Mucosa of descending colon (tissue), 3 donors: ENCODE results near the gene JPT1. TPM values are rescaled to one million over a fixed set of nuclear protein-coding genes. Genes with fewer than 3 reads are reported as not detected.

ENCODE experiments used
- ATAC-seq: fragments of 200-7000 bp; cut with Tn5 transposase; one replicate; pipeline ENCODE4 v1.9.1; 2020; ENCODE audit warnings: mild to moderate bottlenecking, moderate library complexity
- DNase-seq, 3 donors: peaks; one replicate each; pipeline ENCODE4 v3.0.0-alpha.2; 2020
- H3K36me3 ChIP-seq: fragments of 200-600 bp; one replicate; pipeline ENCODE4 v1.8.0; 2021; ENCODE audit warnings: low read depth, mild to moderate bottlenecking
- H3K4me1 ChIP-seq: fragments of 200-600 bp; one replicate; pipeline ENCODE4 v1.8.0; 2021; ENCODE audit warnings: low read depth, mild to moderate bottlenecking
- H3K4me3 ChIP-seq: fragments of 200-600 bp; one replicate; pipeline ENCODE4 v1.8.0; 2021; ENCODE audit warnings: mild to moderate bottlenecking
- H3K9me3 ChIP-seq: fragments of 200-600 bp; one replicate; pipeline ENCODE4 v1.8.0; 2021; ENCODE audit warnings: mild to moderate bottlenecking
- CTCF ChIP-seq: fragments of 200-600 bp; IDR thresholded peaks from one replicate; pipeline ENCODE4 v1.8.0; 2022; ENCODE audit warnings: antibody characterized with exemption, mild to moderate bottlenecking
- intact Hi-C, 2 donors: fragments of 100-400 bp; cut with DNase I in 1 of 2; cut with micrococcal nuclease in 1 of 2; formaldehyde crosslinking; loops; one replicate each; pipeline versions ENCODE4 v1.11.0 to v1.11.1; 2022; cut with DNase I, micrococcal nuclease
- total RNA-seq, 3 donors: library from RNA; stranded (reverse); fragmentation: NEBNext Ultra II Directional in 2 of 3; extraction: Animal tissue kit (Norgen Biotek cat#: 25700) in 2 of 3; gene quantifications; one replicate each; pipeline versions ENCODE4 v1.2.1 to v1.2.4, GENCODE V29; 2021 to 2023
- donor health status: DM: no; HTN: no; CAD: no; lungs with moderate emphysema.
- donor health status: DM: no; HTN: no; CAD: no.
- donor health status: DM: no; HTN: yes; CAD: no.

Gene JPT1
- total RNA-seq, 3 donors from 2014 or later, result 105 to 314 (median 209) TPM

GRCh38 chr17:75109046-75109406 is 45.3 kb downstream of the JPT1 start:
- ATAC-seq (no peak), DNase-seq (peak in 1 of 3 donors; percentile 28)
- intact Hi-C loops, result no loop called here
- Histone ChIP-seq H3K36me3 (no peaks in the 10 kb centered on the region), H3K9me3 (no peaks in the 10 kb centered on the region), H3K4me1 (peaks cover 13% of the 10 kb centered on the region), H3K4me3 (no peak overlapping the region)
- no peak for TF ChIP-seq CTCF

GRCh38 chr17:75108193-75108592 is 46.1 kb downstream of the JPT1 start:
- Histone ChIP-seq H3K36me3 (no peaks in the 10 kb centered on the region), H3K4me1 (peaks cover 13% of the 10 kb centered on the region), H3K4me3 (no peak overlapping the region), H3K9me3 (no peaks in the 10 kb centered on the region)
- TF ChIP-seq CTCF, result no peak
- no peak for ATAC-seq
- DNase-seq, result no peak
- intact Hi-C loops, result no loop called here

- Histone ChIP-seq H3K9me3 (no peaks in the 10 kb centered on the region), H3K4me1 (peaks cover under 1% of the 10 kb centered on the region), H3K4me3 (no peak overlapping the region), H3K36me3 (peaks cover under 1% of the 10 kb centered on the region)
- DNase-seq (peak in 2 of 3 donors; percentile 80 to 81), ATAC-seq (peak; percentile 74)
- intact Hi-C loops, result no loop called here
- TF ChIP-seq CTCF, result peak; percentile 76
Observed at GRCh38 chr17:75105126-75106080, 48.9 kb downstream of the JPT1 start.

GRCh38 chr17:75103601-75104554 is 50.4 kb downstream of the JPT1 start:
- H3K4me1 ChIP-seq, result no peaks in the 10 kb centered on the region
- no peak for TF ChIP-seq CTCF
- intact Hi-C loops, result no loop called here
- H3K36me3 ChIP-seq, result peaks cover 3% of the 10 kb centered on the region
- ATAC-seq (no peak), DNase-seq (no peak)
- H3K4me3 ChIP-seq, result no peak overlapping the region
- no peaks in the 10 kb centered on the region for H3K9me3 ChIP-seq

- Histone ChIP-seq H3K36me3 (peaks cover 3% of the 10 kb centered on the region), H3K4me3 (no peak overlapping the region), H3K4me1 (no peaks in the 10 kb centered on the region), H3K9me3 (no peaks in the 10 kb centered on the region)
- intact Hi-C loops, result no loop called here
- peak in 1 of 3 donors; percentile 37 for DNase-seq
- no peak for TF ChIP-seq CTCF
- ATAC-seq, result no peak
Observed at GRCh38 chr17:75102385-75102821, 51.9 kb downstream of the JPT1 start.
